ENCODE results near the gene GFOD1. TPM values are rescaled to one million over a fixed set of nuclear protein-coding genes. Genes with fewer than 3 reads are reported as not detected.

GFOD1 gene
- polyA plus RNA-seq, 1 donor from 2014 or later: 7.0 TPM

GRCh38 chr6:13428583-13429405 is 58.6 kb downstream of the GFOD1 start:
- no peaks in the 10 kb centered on the region for H3K9me3 ChIP-seq (ENCODE audit: low read length)
- no peaks in the 10 kb centered on the region for H3K9me2 ChIP-seq (ENCODE audit: insufficient read depth, low read length)
- TF ChIP-seq RAD21 (conservative IDR thresholded peaks at IDR 0.05) (no peak), MXI1 (conservative IDR thresholded peaks at IDR 0.05; ENCODE audit: poor library complexity, severe bottlenecking) (no peak), EP300 (conservative IDR thresholded peaks at IDR 0.05; ENCODE audit: poor library complexity, severe bottlenecking) (no peak), CTCF (IDR thresholded peaks at IDR 0.05; ENCODE audit: poor library complexity, severe bottlenecking) (no peak), TAF1 (IDR thresholded peaks at IDR 0.05; ENCODE audit: low read depth) (no peak), REST (IDR thresholded peaks at IDR 0.05; ENCODE audit: borderline replicate concordance) (no peak), POLR2AphosphoS5 (IDR thresholded peaks at IDR 0.05) (no peak), EZH2 (IDR thresholded peaks at IDR 0.05; ENCODE audit: borderline replicate concordance, insufficient read depth, low read length, poor library complexity, severe bottlenecking) (no peak), SMC3 (conservative IDR thresholded peaks at IDR 0.05; ENCODE audit: poor library complexity) (no peak)
- no peak overlapping the region for H2AFZ ChIP-seq (ENCODE audit: low read depth, low read length)
- H3K4me3 ChIP-seq (ENCODE audit: low read length): no peak overlapping the region
- H3K4me2 ChIP-seq (ENCODE audit: low read length): no peak overlapping the region
- H3K27ac ChIP-seq (ENCODE audit: low read length): no peak overlapping the region
- no peaks in the 10 kb centered on the region for H3F3A ChIP-seq (ENCODE audit: insufficient read depth, low read length, poor library complexity, severe bottlenecking)
- no peaks in the 10 kb centered on the region for H4K20me1 ChIP-seq (ENCODE audit: insufficient read depth)
- no peak overlapping the region for H3K9ac ChIP-seq (ENCODE audit: low read length)
- no peaks in the 10 kb centered on the region for H3K36me3 ChIP-seq (ENCODE audit: insufficient read depth, low read length)
- no peaks in the 10 kb centered on the region for H3K79me2 ChIP-seq (replicated peaks; ENCODE audit: insufficient read depth, low read length)
- no peaks in the 10 kb centered on the region for H3K27me3 ChIP-seq (ENCODE audit: insufficient read depth, low read depth, low read length)

DNA sequence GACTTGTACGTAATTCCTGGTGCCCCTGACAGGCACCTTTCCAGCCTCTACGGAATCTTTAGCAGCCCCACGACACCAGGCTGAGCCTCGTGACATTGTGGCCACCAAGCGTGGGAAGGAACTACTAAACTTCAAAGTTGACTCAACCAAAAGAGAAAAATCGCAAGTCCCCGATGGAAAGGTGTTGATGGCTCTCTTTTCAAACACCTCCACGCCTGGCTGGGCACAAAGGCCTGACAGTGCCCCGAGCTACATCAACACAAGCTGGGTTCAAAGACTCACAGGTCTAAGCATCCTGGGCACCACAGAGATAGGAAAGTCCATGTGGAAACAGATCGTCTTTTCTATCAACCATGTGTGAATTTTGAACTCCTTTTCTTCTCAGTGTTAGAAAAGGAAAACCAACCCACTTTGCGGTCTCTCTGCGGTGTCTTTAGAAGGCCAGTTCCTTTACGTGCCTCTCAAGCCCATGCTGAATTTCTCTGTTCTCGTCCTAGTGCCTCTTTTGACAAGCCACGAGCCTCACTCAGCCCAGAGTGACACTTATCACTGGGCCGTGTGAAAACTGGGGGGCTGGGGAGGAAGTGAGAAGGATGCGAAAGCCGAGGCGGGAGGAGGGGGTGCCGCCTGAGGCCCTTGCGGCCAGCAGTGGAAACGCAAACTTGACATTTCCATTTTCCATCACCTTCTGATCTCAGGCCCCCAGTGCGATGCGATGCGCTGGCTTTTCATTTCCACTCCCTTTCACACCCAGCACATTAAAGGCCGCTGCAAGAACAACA is 59.4 kb downstream of the GFOD1 start:
- Histone ChIP-seq H3K36me3 (ENCODE audit: insufficient read depth, low read length) (no peaks in the 10 kb centered on the region), H3K27me3 (ENCODE audit: insufficient read depth, low read depth, low read length) (no peaks in the 10 kb centered on the region), H4K20me1 (ENCODE audit: insufficient read depth) (no peaks in the 10 kb centered on the region), H3K9ac (ENCODE audit: low read length) (no peak overlapping the region), H3K4me3 (ENCODE audit: low read length) (no peak overlapping the region), H2AFZ (ENCODE audit: low read depth, low read length) (no peak overlapping the region), H3K4me2 (ENCODE audit: low read length) (no peak overlapping the region), H3K9me2 (ENCODE audit: insufficient read depth, low read length) (no peaks in the 10 kb centered on the region), H3K27ac (ENCODE audit: low read length) (no peak overlapping the region), H3K79me2 (replicated peaks; ENCODE audit: insufficient read depth, low read length) (no peaks in the 10 kb centered on the region), H3K9me3 (ENCODE audit: low read length) (no peaks in the 10 kb centered on the region), H3F3A (ENCODE audit: insufficient read depth, low read length, poor library complexity, severe bottlenecking) (no peaks in the 10 kb centered on the region)
- TF ChIP-seq POLR2AphosphoS5 (IDR thresholded peaks at IDR 0.05): no peak
- no peak for TF ChIP-seq EZH2 (IDR thresholded peaks at IDR 0.05; ENCODE audit: borderline replicate concordance, insufficient read depth, low read length, poor library complexity, severe bottlenecking)
- no peak for TF ChIP-seq TAF1 (IDR thresholded peaks at IDR 0.05; ENCODE audit: low read depth)
- TF ChIP-seq EP300 (conservative IDR thresholded peaks at IDR 0.05; ENCODE audit: poor library complexity, severe bottlenecking): no peak
- TF ChIP-seq SMC3 (conservative IDR thresholded peaks at IDR 0.05; ENCODE audit: poor library complexity): no peak
- no peak for TF ChIP-seq CTCF (IDR thresholded peaks at IDR 0.05; ENCODE audit: poor library complexity, severe bottlenecking)
- no peak for TF ChIP-seq REST (IDR thresholded peaks at IDR 0.05; ENCODE audit: borderline replicate concordance)
- no peak for TF ChIP-seq MXI1 (conservative IDR thresholded peaks at IDR 0.05; ENCODE audit: poor library complexity, severe bottlenecking)
- no peak for TF ChIP-seq RAD21 (conservative IDR thresholded peaks at IDR 0.05)
